HL-60 (cell line): ENCODE results near the gene MMP7.

ENCODE experiments used
- CTCF ChIP-seq: IDR thresholded peaks from one replicate; pipeline ENCODE4 v1.5.1; 2011; ENCODE audit warnings: low read length, control low read depth, inconsistent platforms; ENCODE audit not compliant: insufficient read depth
- POLR2AphosphoS5 ChIP-seq: IDR thresholded peaks from 2 replicates; pipeline ENCODE4 v1.6.1; 2012; ENCODE audit warnings: low read depth

- no peak for TF ChIP-seq CTCF
- no peak for TF ChIP-seq POLR2AphosphoS5
These were observed 3.8 kb upstream of the MMP7 start for GRCh38 chr11:102534261-102534872.
